ENCODE results near the gene RPS21. TPM values are rescaled to one million over a fixed set of nuclear protein-coding genes. Genes with fewer than 3 reads are reported as not detected.

RPS21 gene
- total and polyA plus RNA-seq, 2 of the 13 experiments (the other 11 are each of a cell fraction or from before 2014, with no cell fraction given) = 2,647 to 11,063 TPM

- TF ChIP-seq CSRNP2 (CRISPR knock-in tag; conservative IDR thresholded peaks at IDR 0.05; ENCODE audit: low read depth) (no peak), ZMAT5 (CRISPR knock-in tag; IDR thresholded peaks at IDR 0.05; ENCODE audit: borderline replicate concordance, low read depth) (no peak), ZNF296 (CRISPR knock-in tag; conservative IDR thresholded peaks at IDR 0.05) (no peak), ZFX (CRISPR knock-in tag; IDR thresholded peaks at IDR 0.05; ENCODE audit: low read depth) (no peak), ZNF570 (CRISPR knock-in tag; IDR thresholded peaks at IDR 0.05; ENCODE audit: borderline replicate concordance) (no peak), CREB3 (CRISPR knock-in tag; IDR thresholded peaks at IDR 0.05) (no peak), ESRRA (CRISPR knock-in tag; IDR thresholded peaks at IDR 0.05; ENCODE audit: low read depth) (no peak), AFF4 (CRISPR knock-in tag; IDR thresholded peaks at IDR 0.05) (no peak), ZNF513 (CRISPR knock-in tag; conservative IDR thresholded peaks at IDR 0.05) (no peak), IRF2 (CRISPR knock-in tag; IDR thresholded peaks at IDR 0.05) (no peak)
Observed at GRCh38 chr20:62338294-62338620, 48.6 kb upstream of the RPS21 start (continued).

Measured in HepG2 (cell line).